H9 (cell line): ENCODE results near the gene RIMOC1. TPM values are rescaled to one million over a fixed set of nuclear protein-coding genes. Genes with fewer than 3 reads are reported as not detected.
A peak's percentile ranks its signal among the peaks of the same experiment; 100 is the strongest.

Experiments used
- DNase-seq: peaks from one replicate; pipeline ENCODE4 v3.0.0-alpha.2; 2017
- H2AFZ ChIP-seq: one replicate; pipeline ENCODE4 v1.6.1; 2013; ENCODE audit warnings: mild to moderate bottlenecking, low read length, control low read depth, moderate library complexity
- H2AK5ac ChIP-seq: 2 replicates; pipeline ENCODE4 v1.6.1; 2013; ENCODE audit warnings: low read length, control low read depth, mixed read lengths; ENCODE audit not compliant: insufficient read length
- H2BK120ac ChIP-seq: one replicate; pipeline ENCODE4 v1.6.1; 2013; ENCODE audit warnings: low read depth, mild to moderate bottlenecking, low read length, control low read depth, inconsistent platforms; ENCODE audit not compliant: poor library complexity, severe bottlenecking
- H2BK12ac ChIP-seq: 2 replicates; pipeline ENCODE4 v1.6.1; 2013; ENCODE audit warnings: low read length, control low read depth, mixed read lengths, low read depth; ENCODE audit not compliant: insufficient read length
- H2BK15ac ChIP-seq: 2 replicates; pipeline ENCODE4 v1.6.1; 2013; ENCODE audit warnings: low read depth, low read length, control low read depth
- H2BK20ac ChIP-seq: one replicate; pipeline ENCODE4 v1.6.1; 2013; ENCODE audit warnings: low read depth, mild to moderate bottlenecking, low read length, control low read depth, inconsistent platforms; ENCODE audit not compliant: poor library complexity, severe bottlenecking
- H2BK5ac ChIP-seq: 2 replicates; pipeline ENCODE4 v1.6.1; 2013; ENCODE audit warnings: low read length, control low read depth, mixed read lengths; ENCODE audit not compliant: insufficient read length
- H3K14ac ChIP-seq: 2 replicates; pipeline ENCODE4 v1.6.1; 2013; ENCODE audit warnings: low read length, control low read depth; ENCODE audit not compliant: insufficient read depth
- H3K18ac ChIP-seq: 2 replicates; pipeline ENCODE4 v1.6.1; 2013; ENCODE audit warnings: low read depth, mild to moderate bottlenecking, mixed read lengths, low read length, control low read depth; ENCODE audit not compliant: insufficient read length
- H3K23ac ChIP-seq: 2 replicates; pipeline ENCODE4 v1.6.1; 2013; ENCODE audit warnings: low read length, control low read depth, mixed read lengths, low read depth; ENCODE audit not compliant: insufficient read length
- H3K23me2 ChIP-seq: 2 replicates; pipeline ENCODE4 v1.6.1; 2013; ENCODE audit warnings: low read depth, mild to moderate bottlenecking, mixed read lengths, low read length, control low read depth; ENCODE audit not compliant: insufficient read length, poor library complexity, severe bottlenecking
- H3K27ac ChIP-seq: 2 replicates; pipeline ENCODE4 v1.5.1; 2013; ENCODE audit warnings: low read length, control low read depth, mixed read lengths, low read depth; ENCODE audit not compliant: insufficient read length
- H3K27me3 ChIP-seq: 2 replicates; pipeline ENCODE4 v1.6.1; 2013; ENCODE audit warnings: low read length, control low read depth, inconsistent platforms; ENCODE audit not compliant: insufficient read depth
- H3K4ac ChIP-seq: 2 replicates; pipeline ENCODE4 v1.6.1; 2013; ENCODE audit warnings: low read depth, mild to moderate bottlenecking, control low read depth, inconsistent platforms, low read length, moderate library complexity
- H3K4me1 ChIP-seq: 2 replicates; pipeline ENCODE4 v1.6.1; 2013; ENCODE audit warnings: low read length, control low read depth, inconsistent platforms; ENCODE audit not compliant: insufficient read depth
- H3K4me2 ChIP-seq: 2 replicates; pipeline ENCODE4 v1.6.1; 2013; ENCODE audit warnings: low read length, control low read depth, mixed read lengths; ENCODE audit not compliant: insufficient read length, insufficient read depth
- H3K56ac ChIP-seq: 2 replicates; pipeline ENCODE4 v1.6.1; 2013; ENCODE audit warnings: low read depth, mild to moderate bottlenecking, mixed read lengths, low read length, control low read depth; ENCODE audit not compliant: insufficient read length
- H3K79me1 ChIP-seq: 2 replicates; pipeline ENCODE4 v1.6.1; 2013; ENCODE audit warnings: low read depth, mild to moderate bottlenecking, moderate library complexity, low read length, control low read depth, inconsistent platforms; ENCODE audit not compliant: insufficient read depth, poor library complexity, severe bottlenecking
- H3K79me2 ChIP-seq: 2 replicates; pipeline ENCODE4 v1.6.1; 2013; ENCODE audit warnings: low read length, control low read depth, inconsistent platforms; ENCODE audit not compliant: insufficient read depth
- H3K9ac ChIP-seq: 2 replicates; pipeline ENCODE4 v1.6.1; 2013; ENCODE audit warnings: low read length, control low read depth, mixed read lengths; ENCODE audit not compliant: insufficient read length; ENCODE audit errors: extremely low read depth
- H3K9me3 ChIP-seq: one replicate; pipeline ENCODE4 v1.6.1; 2013; ENCODE audit warnings: low read depth, low read length, inconsistent platforms; ENCODE audit not compliant: control insufficient read depth
- H3T11ph ChIP-seq: one replicate; pipeline ENCODE4 v1.6.1; 2013; ENCODE audit warnings: mild to moderate bottlenecking, low read length, control low read depth, inconsistent platforms
- H4K20me1 ChIP-seq: one replicate; pipeline ENCODE4 v1.6.1; 2013; ENCODE audit not compliant: control insufficient read depth, insufficient read length, insufficient read depth
- H4K5ac ChIP-seq: 2 replicates; pipeline ENCODE4 v1.6.1; 2013; ENCODE audit warnings: low read depth, mild to moderate bottlenecking, mixed read lengths, low read length, control low read depth; ENCODE audit not compliant: insufficient read length
- H4K8ac ChIP-seq: replicated peaks from 2 replicates; pipeline ENCODE4 v1.6.1; 2013; ENCODE audit warnings: low read length, control low read depth, mixed read lengths, low read depth; ENCODE audit not compliant: insufficient read length
- H4K91ac ChIP-seq: 2 replicates; pipeline ENCODE4 v1.6.1; 2013; ENCODE audit warnings: low read depth, mild to moderate bottlenecking, moderate library complexity, mixed read lengths, low read length, control low read depth; ENCODE audit not compliant: insufficient read length
- H3K27ac Mint-ChIP-seq, 3 experiments: 2 replicates in 2 of 3; 3 replicates in 1 of 3; pipeline ENCODE4 v1.8.0; 2020 to 2021; ENCODE audit warnings: mixed read lengths in 3 of 3, mild to moderate bottlenecking in 1 of 3, moderate library complexity in 1 of 3
- H3K27me3 Mint-ChIP-seq: 2 replicates; pipeline ENCODE4 v1.8.0; 2021; ENCODE audit warnings: low read depth, mild to moderate bottlenecking, moderate library complexity, mixed read lengths
- H3K36me3 Mint-ChIP-seq, 3 experiments: 2 replicates in 2 of 3; 3 replicates in 1 of 3; pipeline ENCODE4 v1.8.0; 2020 to 2021; ENCODE audit warnings: low read depth in 3 of 3, mixed read lengths in 3 of 3; ENCODE audit not compliant: insufficient read depth in 1 of 3
- H3K4me1 Mint-ChIP-seq, 2 experiments: 2 replicates each; pipeline ENCODE4 v1.8.0; 2020; ENCODE audit warnings: mixed read lengths in 2 of 2
- H3K4me3 Mint-ChIP-seq, 2 experiments: 2 replicates in 1 of 2; 3 replicates in 1 of 2; pipeline ENCODE4 v1.8.0; 2020 to 2021; ENCODE audit warnings: mild to moderate bottlenecking in 2 of 2, mixed read lengths in 2 of 2, moderate library complexity in 1 of 2
- H3K9me3 Mint-ChIP-seq, 2 experiments: 2 replicates in 1 of 2; 3 replicates in 1 of 2; pipeline ENCODE4 v1.8.0; 2020; ENCODE audit warnings: mild to moderate bottlenecking in 2 of 2, mixed read lengths in 2 of 2, moderate library complexity in 1 of 2
- CTCF ChIP-seq: fragments of 200-600 bp; sonication (generic); conservative IDR thresholded peaks from 3 replicates; pipeline ENCODE4 v1.8.0; 2021; ENCODE audit warnings: antibody characterized with exemption, mild to moderate bottlenecking
- total RNA-seq: library from RNA; stranded (reverse); gene quantifications from 2 replicates; pipeline ENCODE4 v1.2.1, GENCODE V29; 2021

Gene RIMOC1
- total RNA-seq, 1 experiment from 2014 or later: 43.3 TPM

GRCh38 chr5:41935544-41935943 is 31.4 kb downstream of the RIMOC1 start:
- Histone ChIP-seq H2AK5ac (no peak overlapping the region), H3K79me1 (no peaks in the 10 kb centered on the region), H4K20me1 (no peaks in the 10 kb centered on the region), H3K4ac (no peak overlapping the region), H3K18ac (no peak overlapping the region), H3K27ac (no peak overlapping the region), H3K4me2 (no peak overlapping the region), H3K23ac (no peak overlapping the region), H3T11ph (no peak overlapping the region), H2BK5ac (no peak overlapping the region), H3K27me3 (no peaks in the 10 kb centered on the region), H3K79me2 (no peaks in the 10 kb centered on the region), H2BK20ac (no peak overlapping the region), H4K91ac (no peak overlapping the region), H2AFZ (no peak overlapping the region), H3K14ac (peak overlapping the region; percentile 3; the same call in 1 of the 2 replicates), H3K23me2 (no peaks in the 10 kb centered on the region), H3K4me1 (no peaks in the 10 kb centered on the region), H3K9ac (no peak overlapping the region), H4K5ac (no peak overlapping the region), H2BK15ac (no peak overlapping the region), H2BK12ac (no peak overlapping the region), H3K56ac (no peak overlapping the region), H4K8ac (no peak overlapping the region), H3K9me3 (no peaks in the 10 kb centered on the region), H2BK120ac (no peak overlapping the region)
- H3K4me3 Mint-ChIP-seq: no peak overlapping the region
- DNase-seq: no peak
- no peak overlapping the region for H3K27ac Mint-ChIP-seq
- peaks cover 0 to 4% of the 10 kb centered on the region in 2 experiments; a peak in 2 of 4 replicates for H3K4me1 Mint-ChIP-seq
- H3K36me3 Mint-ChIP-seq: no peaks in the 10 kb centered on the region
- TF ChIP-seq CTCF: no peak
- no peaks in the 10 kb centered on the region for H3K9me3 Mint-ChIP-seq
- H3K27me3 Mint-ChIP-seq: no peaks in the 10 kb centered on the region
